ENCODE data around the gene PTX4. TPM values are rescaled to one million over a fixed set of nuclear protein-coding genes. Genes with fewer than 3 reads are reported as not detected.

Gene PTX4
- total and polyA plus RNA-seq, 4 donors, result 0.11 to 0.14 TPM; not detected in 2

DNA sequence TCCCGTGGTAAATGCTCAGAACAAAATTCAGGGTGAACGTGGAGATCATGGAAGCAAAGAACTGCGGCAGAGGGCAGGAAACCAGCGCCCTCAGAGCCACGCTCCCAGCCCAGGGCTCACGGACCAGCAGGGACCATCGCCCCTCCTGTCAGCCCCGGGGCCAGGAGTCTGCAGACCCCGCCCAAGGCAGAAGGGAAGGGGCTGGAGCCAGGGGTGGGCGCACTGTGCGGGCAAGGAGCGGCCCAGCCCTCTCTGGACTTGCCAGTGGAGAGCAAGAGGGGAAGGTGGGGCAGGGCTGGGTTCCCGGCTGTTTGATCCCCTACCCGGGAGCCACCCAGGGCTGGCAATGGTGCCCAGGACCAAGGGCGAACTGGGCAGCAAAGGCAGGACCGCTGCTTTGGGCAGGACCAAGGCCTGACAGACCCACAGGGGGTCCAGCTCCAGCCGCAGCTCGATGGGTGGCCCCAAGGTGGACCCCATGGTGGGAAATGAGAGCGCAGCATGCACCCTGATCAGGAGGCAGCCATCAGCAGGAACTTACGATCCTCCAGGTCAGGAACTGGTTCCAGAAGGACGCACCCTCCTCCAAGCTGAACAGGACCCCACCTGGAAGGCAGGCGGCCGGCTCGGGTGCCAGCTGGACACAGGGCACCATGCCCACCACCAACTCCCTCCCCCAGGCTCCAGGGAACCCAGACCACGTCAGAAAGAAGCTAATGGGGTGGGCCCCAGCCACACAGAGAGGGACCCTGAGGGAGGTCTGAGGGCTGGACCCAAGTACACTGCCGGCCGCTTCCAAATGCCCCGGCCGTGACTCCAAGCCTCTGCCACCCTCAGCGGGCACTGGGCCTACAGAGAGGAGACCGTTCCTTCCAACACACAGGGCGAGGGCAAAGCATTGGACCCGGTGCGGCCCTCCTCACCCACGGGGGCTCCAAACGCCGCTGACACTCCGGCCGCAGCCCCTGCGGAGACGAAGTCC is 33.3 kb downstream of the PTX4 start:
- no peak overlapping the region for H3K4me3 ChIP-seq (ENCODE audit: low read depth, low read length)
- DNase-seq (ENCODE audit: low read depth in 4 of 6, low spot score in 6 of 6), result no peak
- no peaks in the 10 kb centered on the region for H3K27me3 ChIP-seq (ENCODE audit: control insufficient read depth, insufficient read depth, low read length)
- no peaks in the 10 kb centered on the region for H3K9me3 ChIP-seq (ENCODE audit: control insufficient read depth, insufficient read depth, low read length)
- WGBS (ENCODE audit: insufficient coverage), result 96% methylated on average over 40 of the region's 41 CpGs
- no peaks in the 10 kb centered on the region for H3K4me1 ChIP-seq (ENCODE audit: control insufficient read depth, insufficient read depth, low read length)
- H3K36me3 ChIP-seq (ENCODE audit: control insufficient read depth, insufficient read depth, low read length), result peaks cover 98% of the 10 kb centered on the region
- H3K27ac ChIP-seq (ENCODE audit: low read depth, low read length), result no peak overlapping the region

DNA sequence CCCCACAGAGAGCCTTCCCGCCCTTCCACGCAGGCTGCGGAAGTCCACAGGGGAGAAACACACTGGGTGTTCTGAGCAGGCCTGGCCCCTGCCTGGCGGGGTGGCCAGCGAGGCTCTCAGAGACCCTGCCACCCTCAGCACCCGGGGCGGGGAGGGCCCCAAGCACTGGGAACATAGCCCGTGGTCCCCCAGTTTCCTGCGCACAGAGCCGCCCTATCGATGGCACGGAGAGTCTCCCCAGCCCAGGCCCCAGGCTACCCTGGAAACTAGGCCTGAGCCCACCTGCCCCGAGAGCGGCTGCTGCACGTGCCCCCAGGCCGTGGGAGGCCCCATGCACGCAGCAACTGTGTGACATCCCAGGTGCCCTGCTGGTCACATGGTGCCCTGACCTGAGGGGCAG is 34.2 kb downstream of the PTX4 start:
- 91% methylated on average over 17 of the region's 17 CpGs for WGBS (ENCODE audit: insufficient coverage)
- H3K36me3 ChIP-seq (ENCODE audit: control insufficient read depth, insufficient read depth, low read length), result peaks cover 98% of the 10 kb centered on the region

DNA sequence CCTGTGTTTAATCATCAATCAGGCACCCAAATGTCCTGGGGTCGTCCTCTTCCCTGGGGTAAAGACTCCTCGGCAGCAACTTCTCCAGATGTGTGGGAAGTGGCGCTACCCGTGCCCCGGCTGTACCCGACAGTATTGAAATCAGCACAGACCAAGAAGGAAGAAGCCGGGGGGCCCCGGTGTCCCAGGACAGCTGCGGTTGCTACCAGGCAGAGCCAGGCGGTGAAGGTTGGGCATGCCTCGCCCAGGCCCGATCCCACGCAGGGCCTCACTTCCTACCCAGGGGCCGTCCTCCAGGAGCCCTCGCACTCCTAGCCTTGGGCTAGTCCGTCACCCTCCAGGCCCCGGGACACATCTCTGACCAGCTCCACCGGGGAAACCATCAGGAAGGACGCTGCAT is 35.4 kb downstream of the PTX4 start:
- no peak for DNase-seq (ENCODE audit: low read depth in 4 of 6, low spot score in 6 of 6)
- H3K9me3 ChIP-seq (ENCODE audit: control insufficient read depth, insufficient read depth, low read length), result no peaks in the 10 kb centered on the region
- WGBS (ENCODE audit: insufficient coverage), result 97% methylated on average over 17 of the region's 19 CpGs
- H3K4me1 ChIP-seq (ENCODE audit: control insufficient read depth, insufficient read depth, low read length), result no peaks in the 10 kb centered on the region
- H3K36me3 ChIP-seq (ENCODE audit: control insufficient read depth, insufficient read depth, low read length), result peaks cover 99% of the 10 kb centered on the region
- no peaks in the 10 kb centered on the region for H3K27me3 ChIP-seq (ENCODE audit: control insufficient read depth, insufficient read depth, low read length)
- no peak overlapping the region for H3K4me3 ChIP-seq (ENCODE audit: low read depth, low read length)
- H3K27ac ChIP-seq (ENCODE audit: low read depth, low read length), result no peak overlapping the region

More for the DNA sequence above, 34.2 kb downstream of the PTX4 start:
- no peaks in the 10 kb centered on the region for H3K4me1 ChIP-seq (ENCODE audit: control insufficient read depth, insufficient read depth, low read length)
- no peak overlapping the region for H3K4me3 ChIP-seq (ENCODE audit: low read depth, low read length)
- H3K27ac ChIP-seq (ENCODE audit: low read depth, low read length), result no peak overlapping the region
- H3K27me3 ChIP-seq (ENCODE audit: control insufficient read depth, insufficient read depth, low read length), result no peaks in the 10 kb centered on the region
- no peak for DNase-seq (ENCODE audit: low read depth in 4 of 6, low spot score in 6 of 6)
- H3K9me3 ChIP-seq (ENCODE audit: control insufficient read depth, insufficient read depth, low read length), result no peaks in the 10 kb centered on the region

DNA sequence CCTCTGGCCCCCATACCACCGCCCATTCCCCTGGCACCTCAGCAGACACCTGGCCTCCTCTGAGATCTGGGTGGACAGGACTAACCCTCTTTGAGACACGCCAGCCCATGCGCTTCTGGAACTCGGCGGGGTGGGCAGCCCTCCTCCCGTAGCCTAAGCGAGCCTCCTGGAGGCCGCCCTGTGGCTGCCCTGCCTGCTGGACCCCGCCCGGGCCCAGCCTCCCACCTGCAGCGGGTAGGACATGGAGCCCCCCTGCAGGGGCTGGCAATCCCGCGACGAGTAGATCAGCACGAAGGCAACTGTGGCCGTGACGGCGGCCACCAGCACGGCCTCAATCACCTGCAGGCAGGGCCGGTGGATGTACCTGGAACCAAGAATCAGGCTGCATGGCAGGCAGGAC is 36.2 kb downstream of the PTX4 start:
- Histone ChIP-seq H3K27ac (ENCODE audit: low read depth, low read length) (no peak overlapping the region), H3K9me3 (ENCODE audit: control insufficient read depth, insufficient read depth, low read length) (no peaks in the 10 kb centered on the region), H3K27me3 (ENCODE audit: control insufficient read depth, insufficient read depth, low read length) (no peaks in the 10 kb centered on the region), H3K36me3 (ENCODE audit: control insufficient read depth, insufficient read depth, low read length) (peaks cover 99% of the 10 kb centered on the region), H3K4me1 (ENCODE audit: control insufficient read depth, insufficient read depth, low read length) (no peaks in the 10 kb centered on the region), H3K4me3 (ENCODE audit: low read depth, low read length) (no peak overlapping the region)
- DNase-seq (ENCODE audit: low read depth in 4 of 6, low spot score in 6 of 6), result no peak
- WGBS (ENCODE audit: insufficient coverage), result 93% methylated on average over 20 of the region's 20 CpGs

DNA sequence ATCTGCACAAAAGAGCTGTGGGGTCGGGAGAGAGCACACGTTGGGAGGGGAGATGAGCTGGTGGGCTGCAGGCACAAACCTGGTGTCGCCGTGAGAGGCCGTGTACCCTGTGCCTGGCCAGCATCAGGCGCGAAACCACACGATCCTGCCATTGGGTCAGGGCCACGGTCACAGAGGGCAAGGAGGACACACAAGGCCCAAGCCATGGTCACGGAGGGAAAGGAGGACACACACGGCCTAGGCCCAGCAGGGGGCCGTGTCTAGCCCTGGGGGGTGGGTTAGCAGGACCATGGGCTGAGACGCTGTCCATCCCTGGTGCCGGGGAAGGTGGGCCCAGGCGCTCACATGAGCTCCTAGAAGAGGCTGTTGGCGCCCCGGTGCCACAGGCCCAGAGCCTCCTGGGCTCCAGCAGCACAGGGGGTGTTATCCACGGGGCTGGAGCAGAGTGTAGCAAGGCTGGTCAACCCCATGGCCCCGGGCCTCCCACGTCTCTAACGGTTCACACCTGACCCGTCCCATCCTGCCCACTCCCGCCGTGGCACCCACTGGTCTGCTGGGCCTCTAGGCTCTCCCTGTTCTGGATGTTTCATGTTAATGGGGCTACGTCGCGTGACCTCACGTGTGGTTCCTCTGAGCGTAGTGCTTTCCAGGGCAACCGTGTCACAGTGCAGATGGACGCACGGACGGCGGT is 36.9 kb downstream of the PTX4 start:
- no peaks in the 10 kb centered on the region for H3K4me1 ChIP-seq (ENCODE audit: control insufficient read depth, insufficient read depth, low read length)
- no peaks in the 10 kb centered on the region for H3K27me3 ChIP-seq (ENCODE audit: control insufficient read depth, insufficient read depth, low read length)
- no peak for DNase-seq (ENCODE audit: low read depth in 4 of 6, low spot score in 6 of 6)
- WGBS (ENCODE audit: insufficient coverage), result 95% methylated on average over 34 of the region's 34 CpGs
- peaks cover 99% of the 10 kb centered on the region for H3K36me3 ChIP-seq (ENCODE audit: control insufficient read depth, insufficient read depth, low read length)
- no peak overlapping the region for H3K4me3 ChIP-seq (ENCODE audit: low read depth, low read length)
- H3K9me3 ChIP-seq (ENCODE audit: control insufficient read depth, insufficient read depth, low read length), result no peaks in the 10 kb centered on the region
- no peak overlapping the region for H3K27ac ChIP-seq (ENCODE audit: low read depth, low read length)

DNA sequence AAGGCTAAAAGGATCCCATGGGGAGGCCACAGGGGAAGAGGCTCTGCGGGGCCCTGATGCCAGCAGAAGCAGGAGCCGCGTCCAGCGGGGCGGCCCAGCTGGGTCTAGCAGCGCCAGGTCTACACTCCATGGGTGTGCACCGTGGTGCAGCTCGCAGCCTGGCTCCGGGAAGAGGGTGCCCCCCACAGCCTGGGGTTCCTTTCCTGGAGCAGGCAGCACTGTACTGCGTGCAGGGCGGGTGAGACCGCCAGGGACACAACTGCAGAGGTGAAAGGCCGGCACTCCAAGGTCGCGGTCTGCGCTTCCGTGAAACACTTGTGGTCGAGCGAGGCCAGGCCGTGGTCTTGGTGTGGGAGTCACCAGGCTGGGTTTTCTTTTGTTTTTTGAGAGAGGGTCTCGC is 37.9 kb downstream of the PTX4 start:
- H3K4me1 ChIP-seq (ENCODE audit: control insufficient read depth, insufficient read depth, low read length), result no peaks in the 10 kb centered on the region

DNA sequence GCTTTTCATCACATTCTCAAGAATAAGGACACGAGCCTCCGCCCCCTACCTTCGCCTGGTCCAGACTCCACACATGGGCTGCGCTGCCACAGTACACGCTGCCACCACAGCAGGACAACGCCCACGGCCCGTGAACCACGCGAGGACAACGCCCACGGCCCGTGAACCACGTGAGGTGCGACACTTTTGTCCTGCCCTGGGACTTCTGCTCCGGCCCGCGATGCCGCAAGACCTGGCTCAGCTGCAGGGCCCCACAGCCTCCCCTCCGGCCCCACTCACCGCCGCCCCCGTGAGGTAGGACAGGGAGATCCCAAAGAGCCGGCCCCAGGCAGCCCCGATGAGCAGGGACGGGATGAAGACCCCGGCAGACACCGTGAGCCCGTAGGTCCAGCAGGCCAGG is 38.5 kb downstream of the PTX4 start:
- Histone ChIP-seq H3K4me1 (ENCODE audit: control insufficient read depth, insufficient read depth, low read length) (no peaks in the 10 kb centered on the region), H3K4me3 (ENCODE audit: low read depth, low read length) (no peak overlapping the region), H3K36me3 (ENCODE audit: control insufficient read depth, insufficient read depth, low read length) (peaks cover 100% of the 10 kb centered on the region), H3K27me3 (ENCODE audit: control insufficient read depth, insufficient read depth, low read length) (no peaks in the 10 kb centered on the region), H3K9me3 (ENCODE audit: control insufficient read depth, insufficient read depth, low read length) (no peaks in the 10 kb centered on the region), H3K27ac (ENCODE audit: low read depth, low read length) (no peak overlapping the region)
- no peak for DNase-seq (ENCODE audit: low read depth in 4 of 6, low spot score in 6 of 6)
- 91% methylated on average over 29 of the region's 29 CpGs for WGBS (ENCODE audit: insufficient coverage)

More for the DNA sequence above, 37.9 kb downstream of the PTX4 start:
- H3K9me3 ChIP-seq (ENCODE audit: control insufficient read depth, insufficient read depth, low read length), result no peaks in the 10 kb centered on the region
- H3K4me3 ChIP-seq (ENCODE audit: low read depth, low read length), result no peak overlapping the region
- DNase-seq (ENCODE audit: low read depth in 4 of 6, low spot score in 6 of 6), result no peak
- no peaks in the 10 kb centered on the region for H3K27me3 ChIP-seq (ENCODE audit: control insufficient read depth, insufficient read depth, low read length)
- peaks cover 100% of the 10 kb centered on the region for H3K36me3 ChIP-seq (ENCODE audit: control insufficient read depth, insufficient read depth, low read length)
- 95% methylated on average over 21 of the region's 21 CpGs for WGBS (ENCODE audit: insufficient coverage)
- no peak overlapping the region for H3K27ac ChIP-seq (ENCODE audit: low read depth, low read length)

DNA sequence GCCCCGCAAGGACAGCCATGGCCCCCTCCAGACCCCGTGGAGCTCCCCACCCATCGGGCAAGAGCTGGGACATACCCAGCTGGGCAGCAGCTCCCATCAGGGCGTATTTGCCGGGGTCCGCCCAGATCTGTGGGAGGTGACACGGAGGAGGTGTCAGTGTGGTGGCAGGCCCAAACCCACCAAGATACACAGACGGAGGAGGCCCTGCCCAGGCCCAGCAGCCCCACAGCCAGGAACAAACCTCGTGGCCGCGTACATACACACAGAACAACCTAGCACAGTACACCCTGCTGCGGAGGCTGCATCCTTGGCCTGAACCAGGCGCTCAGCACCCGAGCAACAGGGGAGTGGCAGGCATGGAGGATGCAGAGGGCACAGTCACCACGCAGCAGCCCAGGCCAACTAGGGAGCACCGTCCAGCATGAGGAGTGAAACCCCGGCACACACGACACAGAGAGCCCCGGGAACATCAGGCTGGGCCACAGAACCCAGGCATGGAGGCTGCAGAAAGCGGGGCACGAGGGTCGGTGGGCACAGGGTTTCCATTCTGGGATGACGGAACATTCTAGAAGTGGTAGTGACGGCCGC is 39.4 kb downstream of the PTX4 start:
- Histone ChIP-seq H3K27me3 (ENCODE audit: control insufficient read depth, insufficient read depth, low read length) (no peaks in the 10 kb centered on the region), H3K27ac (ENCODE audit: low read depth, low read length) (no peak overlapping the region), H3K9me3 (ENCODE audit: control insufficient read depth, insufficient read depth, low read length) (no peaks in the 10 kb centered on the region), H3K4me3 (ENCODE audit: low read depth, low read length) (no peak overlapping the region), H3K36me3 (ENCODE audit: control insufficient read depth, insufficient read depth, low read length) (peaks cover 100% of the 10 kb centered on the region), H3K4me1 (ENCODE audit: control insufficient read depth, insufficient read depth, low read length) (no peaks in the 10 kb centered on the region)
- 97% methylated on average over 25 of the region's 25 CpGs for WGBS (ENCODE audit: insufficient coverage)
- no peak for DNase-seq (ENCODE audit: low read depth in 4 of 6, low spot score in 6 of 6)

DNA sequence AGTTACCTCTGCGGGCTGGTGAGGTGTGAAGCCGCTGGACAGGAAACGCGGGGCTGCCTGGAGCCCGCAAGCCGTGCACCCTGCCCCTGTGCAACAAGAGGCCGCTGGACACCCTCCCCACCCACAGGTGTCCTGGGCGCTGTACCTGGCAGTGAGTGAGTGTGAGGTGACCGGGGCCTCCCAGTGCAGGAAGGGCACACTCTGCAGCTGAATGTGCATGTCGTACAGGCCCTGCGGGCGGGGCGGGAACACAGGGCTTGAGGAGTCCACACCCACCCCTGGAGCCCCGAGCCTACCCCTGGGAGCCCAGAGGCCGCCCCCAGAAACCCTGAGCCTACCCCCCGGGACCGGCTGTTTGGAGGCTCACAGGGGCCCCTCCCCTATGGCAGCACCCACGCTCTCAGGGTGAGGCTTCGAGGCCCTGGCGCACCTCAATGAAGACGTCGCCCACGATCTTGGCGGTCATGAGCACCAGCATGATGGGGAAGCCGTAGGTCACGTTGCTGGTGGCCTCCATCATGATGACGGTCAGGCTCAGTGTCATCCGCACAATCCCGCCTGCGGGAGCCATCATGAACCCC is 40.1 kb downstream of the PTX4 start:
- H3K4me3 ChIP-seq (ENCODE audit: low read depth, low read length), result no peak overlapping the region
- DNase-seq (ENCODE audit: low read depth in 4 of 6, low spot score in 6 of 6), result no peak
- no peaks in the 10 kb centered on the region for H3K4me1 ChIP-seq (ENCODE audit: control insufficient read depth, insufficient read depth, low read length)
- H3K27me3 ChIP-seq (ENCODE audit: control insufficient read depth, insufficient read depth, low read length), result no peaks in the 10 kb centered on the region
- no peak overlapping the region for H3K27ac ChIP-seq (ENCODE audit: low read depth, low read length)
- H3K36me3 ChIP-seq (ENCODE audit: control insufficient read depth, insufficient read depth, low read length), result peaks cover 100% of the 10 kb centered on the region
- no peaks in the 10 kb centered on the region for H3K9me3 ChIP-seq (ENCODE audit: control insufficient read depth, insufficient read depth, low read length)
- 93% methylated on average over 23 of the region's 30 CpGs for WGBS (ENCODE audit: insufficient coverage)
